Mammary epithelial cell (primary cell): ENCODE data around the gene LRRC57.

ENCODE experiments used
- EZH2 ChIP-seq: IDR thresholded peaks from 2 replicates; pipeline ENCODE4 v1.6.1; 2012; ENCODE audit warnings: low read length, inconsistent platforms, borderline replicate concordance
- TF ChIP-seq, protein P1 (sequence below), 2 donors: IDR thresholded peaks in 1 of 2; conservative IDR thresholded peaks in 1 of 2; 2 replicates each; pipeline ENCODE4 v1.5.1; 2011 to 2012; ENCODE audit warnings: inconsistent platforms in 2 of 2, low read length in 2 of 2, mild to moderate bottlenecking in 2 of 2, control low read depth in 1 of 2, low read depth in 1 of 2; ENCODE audit not compliant: insufficient read depth in 1 of 2; ENCODE audit errors: extremely low read depth in 1 of 2

GRCh38 chr15:42558739-42559138, 10.1 kb upstream of the LRRC57 start:
- TF ChIP-seq, protein P1, sequence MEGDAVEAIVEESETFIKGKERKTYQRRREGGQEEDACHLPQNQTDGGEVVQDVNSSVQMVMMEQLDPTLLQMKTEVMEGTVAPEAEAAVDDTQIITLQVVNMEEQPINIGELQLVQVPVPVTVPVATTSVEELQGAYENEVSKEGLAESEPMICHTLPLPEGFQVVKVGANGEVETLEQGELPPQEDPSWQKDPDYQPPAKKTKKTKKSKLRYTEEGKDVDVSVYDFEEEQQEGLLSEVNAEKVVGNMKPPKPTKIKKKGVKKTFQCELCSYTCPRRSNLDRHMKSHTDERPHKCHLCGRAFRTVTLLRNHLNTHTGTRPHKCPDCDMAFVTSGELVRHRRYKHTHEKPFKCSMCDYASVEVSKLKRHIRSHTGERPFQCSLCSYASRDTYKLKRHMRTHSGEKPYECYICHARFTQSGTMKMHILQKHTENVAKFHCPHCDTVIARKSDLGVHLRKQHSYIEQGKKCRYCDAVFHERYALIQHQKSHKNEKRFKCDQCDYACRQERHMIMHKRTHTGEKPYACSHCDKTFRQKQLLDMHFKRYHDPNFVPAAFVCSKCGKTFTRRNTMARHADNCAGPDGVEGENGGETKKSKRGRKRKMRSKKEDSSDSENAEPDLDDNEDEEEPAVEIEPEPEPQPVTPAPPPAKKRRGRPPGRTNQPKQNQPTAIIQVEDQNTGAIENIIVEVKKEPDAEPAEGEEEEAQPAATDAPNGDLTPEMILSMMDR (conservative IDR thresholded peaks at IDR 0.05 in 1 of 2, IDR thresholded peaks at IDR 0.05 in 1 of 2; ENCODE audit: extremely low read depth in 1 of 2, insufficient read depth in 1 of 2, low read depth in 1 of 2, low read length in 2 of 2), result no peak
- no peak for TF ChIP-seq EZH2
